Activated naive CD4-positive, alpha-beta T cell treated with anti-CD3 and anti-CD28 coated beads for 36 hours (primary cell): ENCODE data around the gene TSPAN12. TPM values are rescaled to one million over a fixed set of nuclear protein-coding genes. Genes with fewer than 3 reads are reported as not detected.

Experiments used
- total RNA-seq, 2 experiments: library from RNA; stranded (reverse); gene quantifications; one replicate each; pipeline ENCODE4 v1.2.3, GENCODE V29; 2021

The TSPAN12 gene
- total RNA-seq, 2 experiments from 2014 or later, result not detected

Other genes starting within 250 kb of the TSPAN12 start
- 10 to 100 TPM; 25.0 to 26.7 TPM for gene ING3, start 92.6 kb upstream of the TSPAN12 start, total RNA-seq
- gene CPED1, start 130.6 kb upstream of the TSPAN12 start, total RNA-seq, result not detected